OCI-LY7 (cell line): ENCODE data around the gene CATSPERZ. TPM values are rescaled to one million over a fixed set of nuclear protein-coding genes. Genes with fewer than 3 reads are reported as not detected.

ENCODE experiments used
- Bru-seq: library from RNA; stranded (reverse); fragments of 400-500 nt; gene quantifications from one replicate; lab custom pipeline; 2021; lab: Mats Ljungman, UMichigan
- BruChase-seq, 2 experiments: library from RNA; stranded (reverse); fragments of 400-500 nt; gene quantifications; one replicate each; lab custom pipeline; 2021; lab: Mats Ljungman, UMichigan
- BruUV-seq: library from RNA; stranded (reverse); fragments of 400-500 nt; replicated peaks from 2 replicates; lab custom pipeline; 2021; lab: Mats Ljungman, UMichigan
- CTCF ChIA-PET: fragments of 300-600 bp; sonication (Branson Sonifier 250); formaldehyde crosslinking; loops from one replicate; lab custom pipeline; 2022; ENCODE audit warnings: antibody characterized with exemption; ENCODE audit not compliant: unreplicated experiment; lab: Charles Lee
- POLR2A ChIA-PET: fragments of 300-600 bp; sonication (Branson Sonifier 250); formaldehyde crosslinking; loops from one replicate; lab custom pipeline; 2022; ENCODE audit warnings: antibody characterized with exemption; lab: Charles Lee
- DNase-seq: peaks from one replicate; pipeline ENCODE4 v3.0.0-alpha.2; 2015; ENCODE audit warnings: low spot score
- H2AFZ ChIP-seq: fragments of 200-600 bp; sonication (generic), shearing (Covaris generic); 2 replicates; pipeline ENCODE4 v1.6.1; 2014; ENCODE audit warnings: mild to moderate bottlenecking, antibody characterized with exemption, low read length, moderate library complexity
- H3K27ac ChIP-seq: fragments of 200-600 bp; sonication (generic); 2 replicates; pipeline ENCODE4 v1.5.1; 2014; ENCODE audit warnings: mixed run types, low read depth, mild to moderate bottlenecking, moderate library complexity, low read length, inconsistent platforms; ENCODE audit not compliant: poor library complexity, severe bottlenecking
- H3K36me3 ChIP-seq: fragments of 200-600 bp; sonication (generic); 2 replicates; pipeline ENCODE4 v1.6.1; 2014; ENCODE audit warnings: mild to moderate bottlenecking, antibody characterized with exemption, low read length, moderate library complexity, mixed read lengths; ENCODE audit not compliant: insufficient read depth
- H3K4me1 ChIP-seq: fragments of 200-600 bp; sonication (generic); 2 replicates; pipeline ENCODE4 v1.5.1; 2014; ENCODE audit warnings: mild to moderate bottlenecking, low read length; ENCODE audit not compliant: insufficient read depth, poor library complexity, severe bottlenecking
- H3K4me2 ChIP-seq: fragments of 200-600 bp; sonication (generic); 2 replicates; pipeline ENCODE4 v1.6.1; 2014; ENCODE audit warnings: mild to moderate bottlenecking, low read length
- H3K4me3 ChIP-seq: fragments of 200-600 bp; sonication (generic); 2 replicates; pipeline ENCODE4 v1.5.1; 2014; ENCODE audit warnings: mild to moderate bottlenecking, low read depth, low read length; ENCODE audit not compliant: poor library complexity, severe bottlenecking
- H3K79me2 ChIP-seq: fragments of 200-600 bp; sonication (generic); 2 replicates; pipeline ENCODE4 v1.6.1; 2016; ENCODE audit warnings: low read depth, mild to moderate bottlenecking, low read length, moderate library complexity, mixed read lengths; ENCODE audit not compliant: insufficient read depth
- H3K9me2 ChIP-seq: fragments of 200-600 bp; sonication (generic); 2 replicates; pipeline ENCODE4 v1.6.1; 2016; ENCODE audit warnings: mild to moderate bottlenecking, low read length, mixed read lengths; ENCODE audit not compliant: insufficient read depth
- H3K9me3 ChIP-seq: fragments of 200-600 bp; sonication (generic); 2 replicates; pipeline ENCODE4 v1.6.1; 2014; ENCODE audit warnings: mild to moderate bottlenecking, mixed run types, low read length, mixed read lengths
- H4K20me1 ChIP-seq: fragments of 200-600 bp; sonication (generic); 2 replicates; pipeline ENCODE4 v1.6.1; 2014; ENCODE audit warnings: mild to moderate bottlenecking, antibody characterized with exemption, low read length, moderate library complexity, mixed read lengths; ENCODE audit not compliant: insufficient read depth
- EZH2phosphoT487 ChIP-seq: fragments of 200-600 bp; sonication (generic); IDR thresholded peaks from 2 replicates; pipeline ENCODE4 v1.6.1; 2018; ENCODE audit warnings: low read depth, borderline replicate concordance, mild to moderate bottlenecking, mixed run types, antibody characterized with exemption, low read length, moderate library complexity, mixed read lengths
- intact Hi-C: fragments of 100-400 bp; cut with micrococcal nuclease; formaldehyde crosslinking; loops from one replicate; pipeline ENCODE4 v1.10.0; 2022; ENCODE audit not compliant: unreplicated experiment
- long read RNA-seq: library from polyadenylated mRNA; stranded (forward); transcript quantifications from one replicate; pipeline ENCODE4 v2.0.0, GENCODE V29; 2022
- total RNA-seq, 2 experiments: library from RNA; depleted of rRNA in 1 of 2; stranded (reverse); fragments of >200 nt in 1 of 2; shearing (Covaris generic) in 1 of 2; gene quantifications; 2 replicates each; pipeline ENCODE4 v1.2.3, GENCODE V29; 2014 to 2022
- TF ChIP-seq, protein P1 (sequence below): fragments of 200-600 bp; sonication (generic); conservative IDR thresholded peaks from 2 replicates; pipeline ENCODE4 v1.5.1; 2014; ENCODE audit warnings: mild to moderate bottlenecking, antibody characterized with exemption, low read length, moderate library complexity, mixed read lengths

Gene CATSPERZ
- total RNA-seq (2014; rRNA removed; shearing (Covaris generic)) (0.38 and 3.2 TPM in 2 replicates), total RNA-seq (2022) (1.4 TPM in 1 of 2 replicates, not detected in the other), Bru-seq, nascent RNA (not detected), BruChase-seq, experiment 1, labeled RNA remaining after a 6-hour chase (not detected), BruChase-seq, experiment 2, labeled RNA remaining after a 2-hour chase (percentile 17 among the genes with signal in this experiment)
- long read RNA-seq: 0 reads

- H3K27ac ChIP-seq: no peak within 1 kb of the TSS
- intact Hi-C loops: loop anchor here (5.0 to 10.0 kb wide), 2 partner anchors 113 to 325 kb away; partner anchors contain the start of genes COX8A and STIP1
- POLR2A ChIA-PET: no interaction called here
- no peaks in the 10 kb centered on the region for H4K20me1 ChIP-seq
- H3K9me2 ChIP-seq: no peaks in the 10 kb centered on the region
- peak within 1 kb of the TSS; percentile 46 for H3K4me3 ChIP-seq
- peak within 1 kb of the TSS; percentile 37; the same call in 1 of the 2 replicates for H2AFZ ChIP-seq
- no peaks in the 10 kb centered on the region for H3K79me2 ChIP-seq
- TF ChIP-seq EZH2phosphoT487: peak; percentile 65; the same call in 1 of the 2 replicates
- TF ChIP-seq, protein P1, sequence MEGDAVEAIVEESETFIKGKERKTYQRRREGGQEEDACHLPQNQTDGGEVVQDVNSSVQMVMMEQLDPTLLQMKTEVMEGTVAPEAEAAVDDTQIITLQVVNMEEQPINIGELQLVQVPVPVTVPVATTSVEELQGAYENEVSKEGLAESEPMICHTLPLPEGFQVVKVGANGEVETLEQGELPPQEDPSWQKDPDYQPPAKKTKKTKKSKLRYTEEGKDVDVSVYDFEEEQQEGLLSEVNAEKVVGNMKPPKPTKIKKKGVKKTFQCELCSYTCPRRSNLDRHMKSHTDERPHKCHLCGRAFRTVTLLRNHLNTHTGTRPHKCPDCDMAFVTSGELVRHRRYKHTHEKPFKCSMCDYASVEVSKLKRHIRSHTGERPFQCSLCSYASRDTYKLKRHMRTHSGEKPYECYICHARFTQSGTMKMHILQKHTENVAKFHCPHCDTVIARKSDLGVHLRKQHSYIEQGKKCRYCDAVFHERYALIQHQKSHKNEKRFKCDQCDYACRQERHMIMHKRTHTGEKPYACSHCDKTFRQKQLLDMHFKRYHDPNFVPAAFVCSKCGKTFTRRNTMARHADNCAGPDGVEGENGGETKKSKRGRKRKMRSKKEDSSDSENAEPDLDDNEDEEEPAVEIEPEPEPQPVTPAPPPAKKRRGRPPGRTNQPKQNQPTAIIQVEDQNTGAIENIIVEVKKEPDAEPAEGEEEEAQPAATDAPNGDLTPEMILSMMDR: no peak
- no peaks in the 10 kb centered on the region for H3K36me3 ChIP-seq
- CTCF ChIA-PET: interaction anchor here (1.5 to 2.0 kb wide), 2 partner anchors 28 to 94 kb away, joined by 6 to 7 read pairs; partner anchors contain the start of gene FERMT3
- BruUV-seq: no TSS peak
- DNase-seq: no peak
- peaks cover 20% of the 10 kb centered on the region for H3K4me1 ChIP-seq
- no peaks in the 10 kb centered on the region for H3K9me3 ChIP-seq
- H3K4me2 ChIP-seq: peak within 1 kb of the TSS; percentile 73
Measured at GRCh38 chr11:64299847-64300648, at the start of gene CATSPERZ. Gene CATSPERZ (plus strand): TSS chr11:64300358. CDS start chr11:64300411, 53 bp downstream.

DNA sequence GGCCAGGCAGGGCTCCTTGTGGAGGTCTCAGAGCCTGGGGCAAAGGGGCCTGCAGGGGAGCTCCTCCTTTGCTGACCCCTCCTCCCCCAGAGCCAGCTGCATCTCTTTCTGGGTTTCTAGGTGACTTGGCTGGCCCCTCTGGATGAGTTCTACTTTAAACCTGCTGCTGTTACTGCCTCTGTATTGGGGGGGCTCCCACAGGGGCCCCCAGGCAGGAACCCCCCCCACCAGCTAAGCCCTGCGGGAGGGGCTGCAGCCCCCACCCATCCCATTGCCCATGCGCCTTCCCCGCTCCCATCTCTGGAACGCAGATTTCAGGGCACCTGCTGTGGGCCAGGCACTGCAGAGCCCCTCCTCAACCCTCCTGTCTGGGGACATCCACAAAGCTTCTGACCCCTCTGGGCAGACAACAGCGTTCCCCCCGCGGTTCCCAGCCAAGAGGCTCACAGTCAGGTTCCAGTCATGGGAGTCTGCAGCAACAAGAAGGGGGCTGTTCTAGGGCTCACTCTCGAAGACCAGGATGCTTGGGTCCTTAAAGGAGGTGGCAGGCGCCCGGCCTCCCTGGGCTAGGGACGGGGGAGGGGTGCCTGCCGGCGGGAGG lies 49.6 kb upstream of the CATSPERZ start:
- no peaks in the 10 kb centered on the region for H3K36me3 ChIP-seq
- CTCF ChIA-PET: interaction anchor here (0.5 to 1.4 kb wide), 2 partner anchors 46 to 494 kb away, joined by 3 read pairs; no protein-coding TSS in a partner anchor
- no peak overlapping the region for H3K27ac ChIP-seq
- no TSS peak for BruUV-seq
- H3K79me2 ChIP-seq: peaks cover 8% of the 10 kb centered on the region
- peak overlapping the region; percentile 76 for H3K4me3 ChIP-seq
- POLR2A ChIA-PET: interaction anchor here (0.7 kb wide), 1 partner anchor 67 kb away, joined by 3 read pairs; the partner anchor contains the start of gene PRDX5
- peak overlapping the region; percentile 98 for H3K4me2 ChIP-seq
- no peaks in the 10 kb centered on the region for H3K9me2 ChIP-seq
- H3K9me3 ChIP-seq: no peaks in the 10 kb centered on the region
- no peaks in the 10 kb centered on the region for H4K20me1 ChIP-seq
- peak overlapping the region; percentile 63; the same call in 1 of the 2 replicates for H2AFZ ChIP-seq
- no peak for DNase-seq
- TF ChIP-seq, protein P1: no peak
- TF ChIP-seq EZH2phosphoT487: no peak
- H3K4me1 ChIP-seq: peaks cover 55% of the 10 kb centered on the region
- intact Hi-C loops: loop anchor here (1.0 kb wide), 1 partner anchor 19 kb away; no protein-coding TSS in a partner anchor
